ENCODE data around the gene TNC. TPM values are rescaled to one million over a fixed set of nuclear protein-coding genes. Genes with fewer than 3 reads are reported as not detected.

TNC gene
- total RNA-seq, 3 donors from 2014 or later (not counting 1 experiment from before 2014, with no cell fraction given), result not detected

DNA sequence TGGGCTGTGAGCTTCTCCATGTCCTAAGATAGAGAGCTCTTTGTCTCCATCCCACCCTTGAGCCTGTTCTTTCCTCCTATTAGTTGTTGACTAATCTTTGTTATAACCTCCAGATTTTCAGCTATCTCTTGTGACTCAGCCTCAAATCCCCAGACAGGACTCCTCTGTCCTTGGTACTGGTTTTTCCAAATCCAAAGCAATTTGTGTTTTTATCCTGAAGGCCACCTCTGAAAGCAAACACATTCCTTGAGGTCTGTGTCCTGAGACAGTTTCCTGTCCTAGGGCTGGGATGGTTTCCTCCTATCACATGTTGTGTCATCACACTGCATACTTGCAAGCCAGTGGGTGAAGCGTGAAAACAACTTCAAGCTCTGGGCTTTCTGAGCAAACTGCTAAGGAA lies 8.5 kb downstream of the TNC start:
- H3K9me3 Mint-ChIP-seq, result no peaks in the 10 kb centered on the region
- H3K27ac Mint-ChIP-seq, result no peak overlapping the region
- Histone ChIP-seq H3K27ac (ENCODE audit: low read length) (no peak overlapping the region), H3K27me3 (ENCODE audit: control insufficient read depth, insufficient read depth, low read length) (peaks cover 2% of the 10 kb centered on the region), H3K4me3 (ENCODE audit: low read length) (no peak overlapping the region), H3K36me3 (ENCODE audit: control insufficient read depth, insufficient read depth, low read length) (no peaks in the 10 kb centered on the region), H3K4me1 (ENCODE audit: control insufficient read depth, insufficient read depth, low read length) (no peaks in the 10 kb centered on the region), H3K9me3 (ENCODE audit: control insufficient read depth, insufficient read depth, low read length) (no peaks in the 10 kb centered on the region)
- peaks cover 0 to 6% of the 10 kb centered on the region in 2 donors for H3K4me1 Mint-ChIP-seq
- H3K36me3 Mint-ChIP-seq, result no peaks in the 10 kb centered on the region
- ATAC-seq (no peak), DNase-seq (no peak)
- intact Hi-C loops (cut with micrococcal nuclease), result no loop called here
- TF ChIP-seq, protein P1, sequence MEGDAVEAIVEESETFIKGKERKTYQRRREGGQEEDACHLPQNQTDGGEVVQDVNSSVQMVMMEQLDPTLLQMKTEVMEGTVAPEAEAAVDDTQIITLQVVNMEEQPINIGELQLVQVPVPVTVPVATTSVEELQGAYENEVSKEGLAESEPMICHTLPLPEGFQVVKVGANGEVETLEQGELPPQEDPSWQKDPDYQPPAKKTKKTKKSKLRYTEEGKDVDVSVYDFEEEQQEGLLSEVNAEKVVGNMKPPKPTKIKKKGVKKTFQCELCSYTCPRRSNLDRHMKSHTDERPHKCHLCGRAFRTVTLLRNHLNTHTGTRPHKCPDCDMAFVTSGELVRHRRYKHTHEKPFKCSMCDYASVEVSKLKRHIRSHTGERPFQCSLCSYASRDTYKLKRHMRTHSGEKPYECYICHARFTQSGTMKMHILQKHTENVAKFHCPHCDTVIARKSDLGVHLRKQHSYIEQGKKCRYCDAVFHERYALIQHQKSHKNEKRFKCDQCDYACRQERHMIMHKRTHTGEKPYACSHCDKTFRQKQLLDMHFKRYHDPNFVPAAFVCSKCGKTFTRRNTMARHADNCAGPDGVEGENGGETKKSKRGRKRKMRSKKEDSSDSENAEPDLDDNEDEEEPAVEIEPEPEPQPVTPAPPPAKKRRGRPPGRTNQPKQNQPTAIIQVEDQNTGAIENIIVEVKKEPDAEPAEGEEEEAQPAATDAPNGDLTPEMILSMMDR (IDR thresholded peaks at IDR 0.05), result no peak
- 89% methylated on average over 1 of the region's 1 CpG for WGBS (ENCODE audit: insufficient coverage)
- H3K4me3 Mint-ChIP-seq, result no peak overlapping the region
- H3K27me3 Mint-ChIP-seq (ENCODE audit: low read depth in 2 of 2), result peaks cover 13 to 53% of the 10 kb centered on the region in 2 donors

DNA sequence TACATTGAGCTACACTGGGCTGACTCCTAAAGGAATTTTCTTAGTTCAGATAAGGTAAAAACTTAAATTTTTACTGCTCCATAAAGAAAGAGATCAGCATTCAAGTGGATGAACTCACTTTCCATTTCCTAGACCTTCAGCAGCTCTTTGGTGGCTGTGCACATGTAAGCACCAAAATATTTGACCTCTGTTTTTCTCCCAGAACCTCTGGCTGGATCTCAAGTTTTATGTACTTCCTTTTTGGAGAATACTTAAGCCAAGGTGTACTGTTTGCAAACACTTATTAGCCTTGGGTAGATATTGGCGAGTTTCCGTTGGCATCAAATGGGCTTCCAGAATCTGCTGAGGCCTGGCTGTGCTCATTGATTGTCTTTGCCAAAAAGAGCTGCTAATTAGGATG lies 10.3 kb downstream of the TNC start:
- no peaks in the 10 kb centered on the region for H3K27me3 ChIP-seq (ENCODE audit: control insufficient read depth, insufficient read depth, low read length)
- no peak overlapping the region for H3K27ac ChIP-seq (ENCODE audit: low read length)
- H3K36me3 ChIP-seq (ENCODE audit: control insufficient read depth, insufficient read depth, low read length), result no peaks in the 10 kb centered on the region
- ATAC-seq (no peak), DNase-seq (no peak)
- TF ChIP-seq, protein P1 (IDR thresholded peaks at IDR 0.05), result no peak
- H3K27ac Mint-ChIP-seq, result no peak overlapping the region
- intact Hi-C loops (cut with micrococcal nuclease), result no loop called here
- no peaks in the 10 kb centered on the region for H3K36me3 Mint-ChIP-seq
- 94% methylated on average over 2 of the region's 2 CpGs for WGBS (ENCODE audit: insufficient coverage)
- no peaks in the 10 kb centered on the region for H3K4me1 ChIP-seq (ENCODE audit: control insufficient read depth, insufficient read depth, low read length)
- no peaks in the 10 kb centered on the region for H3K9me3 ChIP-seq (ENCODE audit: control insufficient read depth, insufficient read depth, low read length)
- no peaks in the 10 kb centered on the region for H3K9me3 Mint-ChIP-seq
- H3K4me3 ChIP-seq (ENCODE audit: low read length), result no peak overlapping the region
- H3K27me3 Mint-ChIP-seq (ENCODE audit: low read depth in 2 of 2), result peaks cover 12 to 63% of the 10 kb centered on the region in 2 donors
- H3K4me1 Mint-ChIP-seq, result peaks cover 0 to 6% of the 10 kb centered on the region in 2 donors
- no peak overlapping the region for H3K4me3 Mint-ChIP-seq

DNA sequence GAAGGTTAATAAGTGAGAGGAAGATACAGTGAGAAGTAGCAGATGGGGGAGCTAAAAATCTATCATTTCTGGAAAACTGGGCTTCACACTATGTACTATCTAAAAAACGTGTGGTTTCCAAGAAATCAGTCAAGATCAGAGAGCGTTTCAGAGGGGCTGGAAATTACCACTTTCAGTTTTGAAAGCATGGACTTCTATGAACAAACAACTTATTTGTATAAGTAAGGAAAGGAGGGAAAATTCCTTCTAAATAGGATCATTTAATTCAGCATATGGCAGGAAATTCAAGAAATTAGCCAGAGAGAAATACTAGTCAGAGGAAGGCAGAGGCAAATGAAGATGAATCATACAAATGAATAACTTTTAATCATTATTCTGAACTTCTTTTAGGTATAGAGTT lies 11.3 kb downstream of the TNC start:
- Histone ChIP-seq H3K4me3 (ENCODE audit: low read length) (no peak overlapping the region), H3K27ac (ENCODE audit: low read length) (no peak overlapping the region), H3K4me1 (ENCODE audit: control insufficient read depth, insufficient read depth, low read length) (no peaks in the 10 kb centered on the region), H3K9me3 (ENCODE audit: control insufficient read depth, insufficient read depth, low read length) (no peaks in the 10 kb centered on the region), H3K36me3 (ENCODE audit: control insufficient read depth, insufficient read depth, low read length) (no peaks in the 10 kb centered on the region), H3K27me3 (ENCODE audit: control insufficient read depth, insufficient read depth, low read length) (no peaks in the 10 kb centered on the region)
- no peaks in the 10 kb centered on the region for H3K36me3 Mint-ChIP-seq
- no peaks in the 10 kb centered on the region for H3K9me3 Mint-ChIP-seq
- no peak overlapping the region for H3K4me3 Mint-ChIP-seq
- intact Hi-C loops (cut with micrococcal nuclease), result no loop called here
- H3K4me1 Mint-ChIP-seq, result peaks cover 0 to 6% of the 10 kb centered on the region in 2 donors
- TF ChIP-seq, protein P1 (IDR thresholded peaks at IDR 0.05), result no peak
- peaks cover 12 to 63% of the 10 kb centered on the region in 2 donors for H3K27me3 Mint-ChIP-seq (ENCODE audit: low read depth in 2 of 2)
- no peak for ATAC-seq
- DNase-seq, result no peak
- 30% methylated on average over 2 of the region's 2 CpGs for WGBS (ENCODE audit: insufficient coverage)
- H3K27ac Mint-ChIP-seq, result no peak overlapping the region

DNA sequence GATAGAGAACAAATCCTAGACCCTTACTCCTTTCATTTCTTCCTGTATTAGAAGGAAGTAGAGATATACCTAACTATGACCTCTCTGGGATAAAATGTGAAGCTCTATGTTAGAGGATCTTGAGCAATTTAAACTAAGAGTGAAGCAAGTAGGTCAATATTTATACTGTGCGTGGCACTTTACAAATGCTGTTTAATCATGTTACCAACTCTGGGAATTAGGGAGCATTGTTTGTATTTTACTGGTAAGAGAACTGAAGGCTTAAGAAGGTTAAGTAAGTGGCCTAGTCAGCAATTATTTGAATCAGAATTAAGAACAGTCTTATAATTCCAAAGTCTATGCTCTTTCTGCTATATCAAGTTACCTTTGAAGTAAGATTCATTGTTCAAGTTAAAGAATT lies 12.0 kb downstream of the TNC start:
- H3K4me3 ChIP-seq (ENCODE audit: low read length), result no peak overlapping the region
- Mint-ChIP-seq H3K4me1 (peaks cover 0 to 6% of the 10 kb centered on the region in 2 donors), H3K4me3 (no peak overlapping the region), H3K9me3 (no peaks in the 10 kb centered on the region), H3K36me3 (no peaks in the 10 kb centered on the region), H3K27me3 (ENCODE audit: low read depth in 2 of 2) (peaks cover 12 to 63% of the 10 kb centered on the region in 2 donors), H3K27ac (no peak overlapping the region)
- TF ChIP-seq, protein P1 (IDR thresholded peaks at IDR 0.05), result no peak
- no peaks in the 10 kb centered on the region for H3K36me3 ChIP-seq (ENCODE audit: control insufficient read depth, insufficient read depth, low read length)
- H3K27ac ChIP-seq (ENCODE audit: low read length), result no peak overlapping the region
- intact Hi-C loops (cut with micrococcal nuclease), result no loop called here
- no peaks in the 10 kb centered on the region for H3K9me3 ChIP-seq (ENCODE audit: control insufficient read depth, insufficient read depth, low read length)
- 85% methylated on average over 1 of the region's 1 CpG for WGBS (ENCODE audit: insufficient coverage)
- DNase-seq (no peak), ATAC-seq (no peak)
- H3K27me3 ChIP-seq (ENCODE audit: control insufficient read depth, insufficient read depth, low read length), result no peaks in the 10 kb centered on the region
- H3K4me1 ChIP-seq (ENCODE audit: control insufficient read depth, insufficient read depth, low read length), result no peaks in the 10 kb centered on the region
